ENCODE results near the gene C1orf52. TPM values are rescaled to one million over a fixed set of nuclear protein-coding genes. Genes with fewer than 3 reads are reported as not detected.

Gene C1orf52
- total RNA-seq, 1 experiment from 2014 or later, result 30.2 TPM

GRCh38 chr1:85284202-85284601 lies 24.7 kb upstream of the C1orf52 start:
- TF ChIP-seq CTCF (conservative IDR thresholded peaks at IDR 0.05; ENCODE audit: low read depth, low read length) (no peak), EZH2 (IDR thresholded peaks at IDR 0.05; ENCODE audit: borderline replicate concordance, low read depth, low read length, poor library complexity, severe bottlenecking) (no peak)
- Histone ChIP-seq H3K4me1 (ENCODE audit: insufficient read depth, low read length, poor library complexity, severe bottlenecking) (peaks cover 9% of the 10 kb centered on the region), H3K9me3 (ENCODE audit: low read depth, low read length, poor library complexity, severe bottlenecking) (no peaks in the 10 kb centered on the region), H3K27ac (ENCODE audit: low read depth, low read length, poor library complexity, severe bottlenecking) (no peak overlapping the region), H3K27me3 (replicated peaks; ENCODE audit: insufficient read depth, low read depth, low read length, poor library complexity) (no peaks in the 10 kb centered on the region), H3K4me3 (ENCODE audit: low read depth, low read length, poor library complexity, severe bottlenecking) (no peak overlapping the region), H3K36me3 (ENCODE audit: insufficient read depth, low read length, poor library complexity, severe bottlenecking) (no peaks in the 10 kb centered on the region)
- ChIA-PET POLR2A (ENCODE audit: low non-redundant PET) (no interaction called here), CTCF (interaction anchor here (0.5 kb wide), 1 partner anchor 113 kb away, joined by 4 read pairs; no protein-coding TSS in a partner anchor)
- no TSS peak for BruUV-seq (replicated peaks)
- no peak for DNase-seq (ENCODE audit: low spot score)
- intact Hi-C loops (cut with micrococcal nuclease; ENCODE audit: unreplicated experiment), result no loop called here

- intact Hi-C loops (cut with micrococcal nuclease; ENCODE audit: unreplicated experiment), result no loop called here
- Histone ChIP-seq H3K27me3 (replicated peaks; ENCODE audit: insufficient read depth, low read depth, low read length, poor library complexity) (no peaks in the 10 kb centered on the region), H3K36me3 (ENCODE audit: insufficient read depth, low read length, poor library complexity, severe bottlenecking) (no peaks in the 10 kb centered on the region), H3K9me3 (ENCODE audit: low read depth, low read length, poor library complexity, severe bottlenecking) (no peaks in the 10 kb centered on the region), H3K27ac (ENCODE audit: low read depth, low read length, poor library complexity, severe bottlenecking) (no peak overlapping the region), H3K4me3 (ENCODE audit: low read depth, low read length, poor library complexity, severe bottlenecking) (no peak overlapping the region), H3K4me1 (ENCODE audit: insufficient read depth, low read length, poor library complexity, severe bottlenecking) (peaks cover 11% of the 10 kb centered on the region)
- no TSS peak for BruUV-seq (replicated peaks)
- TF ChIP-seq CTCF (conservative IDR thresholded peaks at IDR 0.05; ENCODE audit: low read depth, low read length) (no peak), EZH2 (IDR thresholded peaks at IDR 0.05; ENCODE audit: borderline replicate concordance, low read depth, low read length, poor library complexity, severe bottlenecking) (no peak)
- DNase-seq (ENCODE audit: low spot score), result peak; percentile 50
- CTCF ChIA-PET, result no interaction called here
- POLR2A ChIA-PET (ENCODE audit: low non-redundant PET), result no interaction called here
Observed at GRCh38 chr1:85283475-85284199, 24.2 kb upstream of the C1orf52 start.

- no peak for TF ChIP-seq CTCF (conservative IDR thresholded peaks at IDR 0.05; ENCODE audit: low read depth, low read length)
- TF ChIP-seq EZH2 (IDR thresholded peaks at IDR 0.05; ENCODE audit: borderline replicate concordance, low read depth, low read length, poor library complexity, severe bottlenecking), result no peak
- no peak for DNase-seq (ENCODE audit: low spot score)
- Histone ChIP-seq H3K27ac (ENCODE audit: low read depth, low read length, poor library complexity, severe bottlenecking) (no peak overlapping the region), H3K9me3 (ENCODE audit: low read depth, low read length, poor library complexity, severe bottlenecking) (no peaks in the 10 kb centered on the region), H3K27me3 (replicated peaks; ENCODE audit: insufficient read depth, low read depth, low read length, poor library complexity) (no peaks in the 10 kb centered on the region), H3K36me3 (ENCODE audit: insufficient read depth, low read length, poor library complexity, severe bottlenecking) (no peaks in the 10 kb centered on the region), H3K4me1 (ENCODE audit: insufficient read depth, low read length, poor library complexity, severe bottlenecking) (peaks cover 11% of the 10 kb centered on the region), H3K4me3 (ENCODE audit: low read depth, low read length, poor library complexity, severe bottlenecking) (no peak overlapping the region)
- BruUV-seq (replicated peaks), result no TSS peak
- ChIA-PET CTCF (no interaction called here), POLR2A (ENCODE audit: low non-redundant PET) (no interaction called here)
- intact Hi-C loops (cut with micrococcal nuclease; ENCODE audit: unreplicated experiment), result no loop called here
Observed at GRCh38 chr1:85282424-85282823, 23.0 kb upstream of the C1orf52 start.
